Measurements from ENCODE around the gene DNAJB12. TPM values are rescaled to one million over a fixed set of nuclear protein-coding genes. Genes with fewer than 3 reads are reported as not detected.

Gene DNAJB12
- total RNA-seq, 1 experiment from 2014 or later: 25.8 TPM

DNA sequence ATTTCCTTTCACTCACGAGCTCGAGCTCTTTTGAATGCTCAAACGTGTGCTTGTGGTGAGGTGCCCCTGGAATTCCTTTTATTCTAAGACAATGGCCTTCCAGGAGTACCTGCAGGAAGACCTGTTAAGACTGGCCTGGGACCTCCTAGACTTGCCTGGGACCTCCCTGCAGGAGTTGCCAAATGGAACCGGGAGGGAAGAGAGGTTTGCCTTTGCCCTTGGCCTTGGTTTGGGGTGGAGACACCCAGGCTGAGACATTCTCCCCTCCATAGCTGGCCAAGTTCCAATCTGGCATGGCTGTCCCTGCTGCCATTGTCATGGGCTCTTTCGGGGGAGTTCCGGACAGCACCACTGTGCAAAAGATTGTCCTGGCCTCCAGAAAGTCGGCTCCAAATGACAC, 39.7 kb downstream of the DNAJB12 start:
- Histone ChIP-seq H3K27me3 (ENCODE audit: insufficient read depth, low read length) (no peaks in the 10 kb centered on the region), H3K79me2 (ENCODE audit: insufficient read depth, low read length) (no peaks in the 10 kb centered on the region), H3K9me3 (ENCODE audit: control insufficient read depth in 1 of 2, insufficient read depth in 1 of 2, low read depth in 1 of 2, low read length in 2 of 2) (no peaks in the 10 kb centered on the region), H3K4me2 (ENCODE audit: low read length) (peak overlapping the region; percentile 33), H3K4me1 (ENCODE audit: control insufficient read depth in 1 of 2, insufficient read depth in 2 of 2, low read length in 2 of 2) (peaks cover 45 to 60% of the 10 kb centered on the region in 2 experiments), H2AFZ (ENCODE audit: low read depth, low read length, poor library complexity, severe bottlenecking) (peak overlapping the region; percentile 2), H3K9ac (ENCODE audit: low read length) (no peak overlapping the region), H3K4me3 (replicated peaks in 1 of 2; ENCODE audit: low read depth in 1 of 2, low read length in 2 of 2) (no peak overlapping the region), H3K36me3 (ENCODE audit: control insufficient read depth in 1 of 2, insufficient read depth in 2 of 2, low read length in 2 of 2) (no peaks in the 10 kb centered on the region), H3K27ac (ENCODE audit: low read depth, low read length) (peak overlapping the region; percentile 8; the same call in 1 of the 2 replicates), H3K9me2 (ENCODE audit: insufficient read depth) (no peaks in the 10 kb centered on the region), H4K20me1 (ENCODE audit: insufficient read depth) (no peaks in the 10 kb centered on the region)
- ChIA-PET RAD21 (ENCODE audit: low non-redundant PET in 1 of 2, low total read pairs in 2 of 2, uncharacterized antibody in 2 of 2, unreplicated experiment in 2 of 2) (interaction anchor here in 1 of 2 experiments (0.6 kb wide), 1 partner anchor 61 kb away, joined by 3 read pairs; no protein-coding TSS in a partner anchor), CTCF (no interaction called here), POLR2A (interaction anchor here (1.2 to 9.7 kb wide), 7 partner anchors 11 to 39 kb away, joined by 3 to 221 read pairs (median 8); partner anchors contain the start of gene DDIT4)
- TF ChIP-seq SRF (IDR thresholded peaks at IDR 0.05; ENCODE audit: low read depth) (no peak), ZBTB33 (IDR thresholded peaks at IDR 0.05; ENCODE audit: extremely low read depth, insufficient replicate concordance, low read length) (no peak), JUND (IDR thresholded peaks at IDR 0.05) (no peak), POLR2AphosphoS5 (IDR thresholded peaks at IDR 0.05; ENCODE audit: low read depth, low read length) (no peak)
- no peak for DNase-seq (ENCODE audit: low read depth, low spot score)
- intact Hi-C loops (cut with micrococcal nuclease): no loop called here
- ATAC-seq: no peak
- BruUV-seq (replicated peaks): no TSS peak

DNA sequence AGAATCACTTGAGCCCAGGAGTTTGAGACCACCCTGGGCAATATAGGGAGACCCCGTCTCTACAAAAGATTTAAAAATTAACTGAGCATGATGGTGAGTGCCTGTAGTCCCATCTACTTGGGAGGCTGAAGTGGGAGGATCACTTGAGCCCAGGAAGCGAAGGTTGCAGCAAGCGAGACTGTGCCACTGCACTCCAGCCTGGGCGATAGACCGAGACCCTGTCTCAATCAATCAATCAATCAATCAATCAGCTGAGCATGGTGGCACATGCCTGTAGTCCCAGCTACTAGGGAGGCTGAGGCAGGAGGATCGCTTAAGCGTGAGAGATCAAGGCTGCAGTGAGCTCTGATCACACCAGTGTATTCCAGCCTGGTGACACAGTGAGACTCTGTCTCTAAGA, 40.5 kb downstream of the DNAJB12 start:
- H3K27ac ChIP-seq (ENCODE audit: low read depth, low read length): no peak overlapping the region
- H3K4me1 ChIP-seq (ENCODE audit: control insufficient read depth in 1 of 2, insufficient read depth in 2 of 2, low read length in 2 of 2): peaks cover 46 to 60% of the 10 kb centered on the region in 2 experiments
- intact Hi-C loops (cut with micrococcal nuclease): no loop called here
- no peak overlapping the region for H3K4me2 ChIP-seq (ENCODE audit: low read length)
- H3K9me2 ChIP-seq (ENCODE audit: insufficient read depth): no peaks in the 10 kb centered on the region
- BruUV-seq (replicated peaks): no TSS peak
- no peaks in the 10 kb centered on the region for H3K36me3 ChIP-seq (ENCODE audit: control insufficient read depth in 1 of 2, insufficient read depth in 2 of 2, low read length in 2 of 2)
- POLR2A ChIA-PET: interaction anchor here (0.9 to 9.7 kb wide), 5 partner anchors 8 to 41 kb away, joined by 4 to 221 read pairs (median 4); partner anchors contain the start of gene DDIT4
- H3K4me3 ChIP-seq (replicated peaks in 1 of 2; ENCODE audit: low read depth in 1 of 2, low read length in 2 of 2): no peak overlapping the region
- H2AFZ ChIP-seq (ENCODE audit: low read depth, low read length, poor library complexity, severe bottlenecking): no peak overlapping the region
- CTCF ChIA-PET: no interaction called here
- TF ChIP-seq EZH2phosphoT487 (IDR thresholded peaks at IDR 0.05; ENCODE audit: borderline replicate concordance) (no peak), RAD21 (IDR thresholded peaks at IDR 0.05; ENCODE audit: low read depth) (no peak)
- TF ChIP-seq, protein P1, sequence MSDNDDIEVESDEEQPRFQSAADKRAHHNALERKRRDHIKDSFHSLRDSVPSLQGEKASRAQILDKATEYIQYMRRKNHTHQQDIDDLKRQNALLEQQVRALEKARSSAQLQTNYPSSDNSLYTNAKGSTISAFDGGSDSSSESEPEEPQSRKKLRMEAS (IDR thresholded peaks at IDR 0.05): no peak
- H3K79me2 ChIP-seq (ENCODE audit: insufficient read depth, low read length): no peaks in the 10 kb centered on the region
- ATAC-seq: no peak
- H3K9me3 ChIP-seq (ENCODE audit: control insufficient read depth in 1 of 2, insufficient read depth in 1 of 2, low read depth in 1 of 2, low read length in 2 of 2): no peaks in the 10 kb centered on the region
- H3K9ac ChIP-seq (ENCODE audit: low read length): no peak overlapping the region
- RAD21 ChIA-PET (ENCODE audit: low non-redundant PET in 1 of 2, low total read pairs in 2 of 2, uncharacterized antibody in 2 of 2, unreplicated experiment in 2 of 2): no interaction called here
- H4K20me1 ChIP-seq (ENCODE audit: insufficient read depth): no peaks in the 10 kb centered on the region
- no peak for DNase-seq (ENCODE audit: low read depth, low spot score)
- H3K27me3 ChIP-seq (ENCODE audit: insufficient read depth, low read length): no peaks in the 10 kb centered on the region

Data from HCT116 (cell line).